GM19240 (cell line): ENCODE data around the gene SBK1.

Experiments
- DNase-seq: peaks from one replicate; pipeline ENCODE4 v3.0.0; 2011; ENCODE audit warnings: low spot score; ENCODE audit not compliant: insufficient read length

SBK1 gene

DNA sequence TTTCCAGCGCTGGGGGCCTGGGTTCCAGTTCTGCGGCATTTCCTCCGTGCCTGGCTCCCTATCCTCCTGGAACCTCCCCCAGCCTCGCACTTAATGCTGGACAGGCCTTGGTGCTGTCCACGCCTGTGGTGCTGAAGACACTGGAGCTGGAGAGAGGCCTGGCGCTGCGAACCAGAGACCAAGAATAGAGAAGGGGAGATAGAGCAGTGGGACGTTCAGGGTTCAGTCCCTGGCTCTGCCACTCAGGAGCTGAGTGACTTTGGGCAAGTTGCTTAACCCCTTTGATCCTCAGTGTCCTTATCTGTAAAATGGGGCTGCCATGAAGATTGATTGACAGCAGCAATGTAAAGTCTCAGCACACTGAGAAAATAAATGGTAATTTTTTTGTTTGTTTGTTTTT is 11.9 kb downstream of the SBK1 start:
- no peak for DNase-seq

GRCh38 chr16:28307936-28308335 is 15.6 kb downstream of the SBK1 start:
- DNase-seq: no peak

- DNase-seq: no peak
Measured at GRCh38 chr16:28308794-28309584, 16.7 kb downstream of the SBK1 start.

- no peak for DNase-seq
Measured at GRCh38 chr16:28309811-28310311, 17.5 kb downstream of the SBK1 start.

DNA sequence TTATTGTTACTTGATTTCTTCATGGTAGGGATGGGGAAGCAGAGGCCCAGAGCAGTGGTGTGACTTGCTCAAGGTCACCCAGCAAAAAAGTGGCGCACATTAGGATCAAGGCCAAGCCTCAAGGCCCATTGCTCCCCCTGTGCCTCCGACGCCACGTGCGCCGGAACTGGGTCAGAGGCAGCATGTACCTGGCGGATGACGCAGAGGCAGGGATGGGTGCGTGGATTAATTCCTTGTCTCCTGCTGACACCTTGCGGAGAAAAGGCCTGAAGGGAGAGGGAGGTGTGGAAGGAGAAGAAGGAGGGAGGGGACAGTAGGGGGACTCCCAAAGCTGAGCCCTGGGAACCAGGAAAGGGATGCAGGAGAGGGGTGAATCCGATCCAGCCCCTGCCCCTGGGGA is 18.5 kb downstream of the SBK1 start:
- DNase-seq: no peak

- no peak for DNase-seq
Measured at GRCh38 chr16:28311413-28311812, 19.1 kb downstream of the SBK1 start.

DNA sequence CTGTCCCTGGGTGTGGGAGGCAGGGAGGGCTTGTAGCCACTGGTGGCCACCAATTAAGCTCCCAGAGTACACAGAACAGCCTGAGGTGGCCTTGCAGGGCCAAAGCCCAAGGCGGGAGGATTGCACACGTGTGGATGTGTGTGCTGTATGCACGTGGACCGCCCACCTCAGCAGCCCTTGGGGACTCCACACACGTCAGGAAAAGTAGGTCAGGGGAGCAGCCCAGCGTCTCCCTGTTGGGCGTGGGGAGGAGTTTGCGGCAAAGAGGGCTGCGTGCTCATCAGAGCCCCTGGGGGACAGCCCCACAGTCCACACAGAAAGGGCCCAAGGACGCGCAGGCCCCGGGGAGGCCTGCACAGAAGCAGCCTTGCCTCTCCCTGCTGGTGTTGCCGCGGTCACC is 19.6 kb downstream of the SBK1 start:
- no peak for DNase-seq

DNA sequence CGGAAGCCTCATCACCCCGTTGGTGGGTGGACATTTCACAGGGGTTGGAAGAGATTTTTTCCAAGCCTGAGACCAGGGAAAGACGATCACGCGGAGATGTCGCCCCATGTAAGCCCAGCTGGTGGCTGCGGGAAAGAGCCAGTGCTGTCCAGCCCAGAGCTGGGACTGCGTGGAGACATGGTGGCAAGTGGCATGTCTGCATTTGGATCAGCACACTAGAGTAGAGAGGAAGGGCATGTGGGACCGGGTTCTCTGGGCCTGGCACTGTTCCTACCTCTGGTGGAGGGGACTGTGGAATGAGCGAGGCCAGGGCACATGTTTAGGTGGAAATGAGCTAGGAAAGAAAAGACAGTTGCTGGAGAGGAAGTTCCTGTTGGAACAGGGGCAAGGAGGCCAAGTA is 20.0 kb downstream of the SBK1 start:
- DNase-seq: no peak

- DNase-seq: no peak
Measured at GRCh38 chr16:28313587-28313986, 21.3 kb downstream of the SBK1 start.

- DNase-seq: no peak
Measured at GRCh38 chr16:28316054-28316453, 23.7 kb downstream of the SBK1 start.

DNA sequence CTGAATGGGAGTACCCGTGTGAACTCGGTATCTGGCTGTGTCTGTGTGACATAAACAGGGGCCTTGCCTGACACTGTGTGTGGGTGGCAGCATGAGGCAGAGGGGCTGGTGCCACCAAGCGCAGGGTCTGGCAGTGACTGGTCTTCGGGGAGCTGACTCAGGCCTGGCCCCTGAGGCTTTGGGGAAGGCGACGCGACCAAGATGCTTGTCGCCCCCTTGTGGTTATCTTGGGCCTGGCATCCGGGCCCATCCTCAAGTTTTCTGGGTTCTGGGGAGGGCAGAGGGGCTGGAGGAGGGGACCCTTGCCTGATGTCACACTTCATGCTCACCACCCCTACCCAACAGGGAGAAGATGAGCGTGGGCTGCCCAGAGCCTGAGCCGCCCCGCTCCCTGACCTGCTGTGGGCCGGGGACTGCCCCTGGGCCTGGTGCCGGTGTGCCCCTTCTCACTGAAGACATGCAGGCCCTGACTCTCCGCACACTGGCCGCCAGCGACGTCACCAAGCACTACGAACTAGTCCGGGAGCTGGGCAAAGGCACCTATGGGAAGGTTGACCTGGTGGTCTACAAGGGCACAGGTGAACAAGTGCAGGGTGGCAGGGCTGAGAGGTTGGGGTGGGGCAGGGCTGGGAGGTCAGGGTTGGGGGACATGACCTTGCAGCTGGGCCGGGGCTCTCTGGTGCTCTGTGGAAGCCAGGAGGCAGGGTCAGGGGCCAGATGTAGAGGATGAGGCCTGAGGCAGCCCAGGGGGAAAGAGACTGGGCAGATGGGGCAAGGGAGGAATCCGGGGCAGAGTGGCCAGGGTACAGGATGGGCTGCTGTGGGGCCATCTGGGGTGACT is 24.9 kb downstream of the SBK1 start:
- peak; percentile 69 for DNase-seq

DNA sequence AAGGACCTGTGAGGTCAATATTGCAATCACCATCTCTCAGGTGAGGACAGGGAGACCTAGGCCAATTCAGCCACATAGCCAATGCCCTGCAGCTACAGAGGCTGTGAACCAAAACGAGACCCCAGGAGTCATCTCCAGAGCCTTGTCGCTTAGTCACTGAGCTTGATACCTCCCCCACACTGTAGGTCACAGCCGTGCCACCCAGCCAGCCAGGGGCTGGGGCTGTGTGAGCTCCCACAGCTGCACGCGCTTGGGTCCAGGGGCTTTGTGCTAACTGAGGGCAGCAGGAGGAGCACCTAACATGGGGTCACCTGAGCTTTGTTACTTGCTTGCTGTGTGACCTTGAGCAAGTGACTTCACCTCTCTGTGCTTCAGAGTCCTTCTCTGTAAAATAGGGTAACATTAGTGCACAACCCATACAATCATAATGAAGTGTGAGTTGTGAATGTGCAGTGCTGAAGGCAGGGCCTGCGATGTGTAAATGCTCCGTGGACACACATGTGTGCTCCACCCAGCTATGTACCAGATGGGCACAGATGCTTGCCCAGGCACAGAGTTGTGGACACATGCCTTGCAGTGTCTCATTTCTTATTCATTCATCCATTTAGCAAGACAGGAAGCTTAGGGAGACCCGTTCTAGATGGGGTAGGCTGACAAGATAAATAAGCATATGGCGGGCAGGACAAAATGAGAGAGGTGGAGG is 25.9 kb downstream of the SBK1 start:
- DNase-seq: no peak

GRCh38 chr16:28319476-28320022 is 27.2 kb downstream of the SBK1 start:
- no peak for DNase-seq

DNA sequence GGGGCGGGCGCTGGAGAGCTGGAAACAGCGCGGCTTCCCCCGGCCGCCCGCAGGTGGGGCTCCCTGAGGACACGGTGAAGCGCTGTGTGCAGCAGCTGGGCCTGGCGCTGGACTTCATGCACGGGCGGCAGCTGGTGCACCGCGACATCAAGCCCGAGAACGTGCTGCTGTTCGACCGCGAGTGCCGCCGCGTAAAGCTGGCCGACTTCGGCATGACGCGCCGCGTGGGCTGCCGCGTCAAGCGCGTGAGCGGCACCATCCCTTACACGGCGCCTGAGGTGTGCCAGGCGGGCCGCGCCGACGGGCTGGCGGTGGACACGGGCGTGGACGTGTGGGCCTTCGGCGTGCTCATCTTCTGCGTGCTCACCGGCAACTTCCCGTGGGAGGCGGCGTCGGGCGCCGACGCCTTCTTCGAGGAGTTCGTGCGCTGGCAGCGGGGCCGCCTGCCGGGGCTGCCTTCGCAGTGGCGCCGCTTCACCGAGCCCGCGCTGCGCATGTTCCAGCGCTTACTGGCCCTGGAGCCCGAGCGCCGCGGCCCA is 27.8 kb downstream of the SBK1 start:
- DNase-seq: no peak

- no peak for DNase-seq
Measured at GRCh38 chr16:28320741-28321140, 28.4 kb downstream of the SBK1 start.

- DNase-seq: peak; percentile 52
Measured at GRCh38 chr16:28321700-28322411, 29.5 kb downstream of the SBK1 start.

DNA sequence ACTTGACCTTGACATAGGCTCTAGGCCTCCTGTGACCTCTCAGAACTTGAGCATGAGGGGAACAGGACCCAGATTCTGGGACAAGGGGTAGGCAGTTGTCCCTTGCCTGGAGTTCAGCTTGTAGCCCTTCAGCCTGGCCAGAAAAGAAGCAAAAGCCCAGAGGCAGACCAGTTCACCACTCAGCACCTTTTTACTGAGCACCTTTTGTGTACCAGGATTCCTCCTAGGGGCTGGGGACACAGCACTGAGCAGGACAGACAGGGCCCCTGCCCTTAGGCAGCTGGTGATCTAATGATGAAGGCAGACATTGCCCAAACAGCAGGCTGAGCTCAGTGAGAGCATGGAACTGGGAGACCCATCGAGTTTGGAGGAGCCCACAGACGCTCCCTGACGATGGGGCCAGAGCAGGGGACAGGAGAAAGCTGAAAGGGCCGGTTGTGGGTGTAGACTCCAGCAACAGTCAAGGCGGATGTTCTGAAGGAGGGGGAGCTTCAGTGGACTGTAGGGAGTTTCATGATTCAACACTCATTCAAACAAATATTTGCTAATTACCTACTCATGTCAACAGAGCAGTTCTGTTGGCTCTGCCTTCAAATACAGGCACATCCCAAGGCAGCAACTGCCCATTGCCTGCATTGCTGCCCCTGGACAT is 32.0 kb downstream of the SBK1 start:
- no peak for DNase-seq

DNA sequence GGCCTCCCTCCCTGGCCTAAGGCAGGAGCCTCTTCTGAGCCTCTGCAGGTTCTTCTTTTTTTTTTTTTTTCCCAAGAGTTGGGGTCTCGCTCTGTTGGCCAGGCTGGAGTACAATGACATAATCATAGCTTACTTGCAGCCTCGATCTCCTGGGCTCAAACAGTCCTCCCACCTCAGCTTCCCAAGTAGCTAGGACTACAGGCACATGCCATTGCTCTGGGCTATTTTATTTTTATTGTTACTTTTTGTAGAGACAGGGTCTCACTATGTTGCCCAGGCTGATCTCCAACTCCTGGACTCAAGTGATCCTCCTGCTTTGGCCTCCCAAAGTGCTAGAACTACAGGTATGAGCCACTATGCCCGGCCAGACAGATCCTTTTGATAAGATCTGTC is 32.6 kb downstream of the SBK1 start:
- DNase-seq: no peak

DNA sequence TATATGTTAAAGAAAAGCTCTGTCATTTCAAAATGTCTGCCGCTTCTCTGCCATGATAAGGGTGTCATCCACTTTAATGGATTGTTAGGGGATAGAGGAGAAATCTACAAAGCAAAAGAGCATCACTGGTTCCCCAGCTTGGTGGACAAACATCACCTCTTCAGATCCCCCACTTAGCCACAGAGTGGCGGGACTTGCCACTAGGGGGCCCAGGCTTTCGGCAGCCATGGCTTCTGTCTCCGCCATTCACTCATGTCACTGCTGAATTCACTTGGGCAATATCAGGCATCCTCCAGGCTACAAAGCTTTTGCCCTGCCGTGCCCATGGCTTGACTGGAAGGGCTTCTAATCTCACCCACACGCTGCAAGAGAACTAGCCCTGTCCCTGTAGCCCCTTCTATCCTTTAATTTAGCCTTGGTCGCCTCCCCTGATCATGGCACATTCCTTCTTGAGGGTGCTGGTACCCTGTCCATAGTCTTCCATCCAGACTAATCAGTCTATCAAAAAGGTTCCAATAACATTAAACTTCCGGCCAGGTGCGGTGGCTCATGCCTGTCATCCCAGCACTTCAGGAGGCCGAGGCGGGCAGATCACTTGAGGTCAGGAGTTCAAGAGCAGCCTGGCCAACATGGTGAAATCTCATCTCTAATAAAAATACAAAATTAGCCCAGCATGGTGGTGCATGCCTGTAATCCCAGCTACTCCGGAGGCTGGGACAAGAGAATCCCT is 34.7 kb downstream of the SBK1 start:
- DNase-seq: peak; percentile 94
